Thymus (tissue), 11 donors: Measurements from ENCODE around the gene JAM3. TPM values are rescaled to one million over a fixed set of nuclear protein-coding genes. Genes with fewer than 3 reads are reported as not detected.
"Not testable (repeated sequence)": the region's sequence is repeated elsewhere in the genome, so short reads cannot be mapped to it uniquely, and the experiment has no call there.

Experiments
- DNase-seq, 9 donors: peaks; one replicate each; pipeline ENCODE4 v3.0.0-alpha.2; 2013; ENCODE audit warnings: low spot score in 9 of 9, low read depth in 6 of 9, missing footprints in 1 of 9
- H3K27ac ChIP-seq, 2 donors: one replicate each; pipeline ENCODE4 v1.5.1; 2013; ENCODE audit warnings: control low read depth in 1 of 2, low read depth in 1 of 2, low read length in 1 of 2, mild to moderate bottlenecking in 1 of 2, moderate library complexity in 1 of 2
- H3K27me3 ChIP-seq, 2 donors: one replicate each; pipeline ENCODE4 v1.5.1; 2013; ENCODE audit warnings: low read length in 1 of 2; ENCODE audit not compliant: control insufficient read depth in 2 of 2, insufficient read depth in 1 of 2
- H3K36me3 ChIP-seq, 2 donors: one replicate each; pipeline ENCODE4 v1.5.1; 2013; ENCODE audit warnings: low read length in 1 of 2, mild to moderate bottlenecking in 1 of 2, moderate library complexity in 1 of 2; ENCODE audit not compliant: control insufficient read depth in 2 of 2, insufficient read depth in 2 of 2
- H3K4me1 ChIP-seq, 2 donors: one replicate each; pipeline ENCODE4 v1.5.1; 2013; ENCODE audit warnings: low read length in 2 of 2; ENCODE audit not compliant: control insufficient read depth in 2 of 2, insufficient read depth in 2 of 2
- H3K4me3 ChIP-seq, 2 donors: one replicate each; pipeline ENCODE4 v1.5.1; 2013; ENCODE audit warnings: low read length in 2 of 2, control low read depth in 1 of 2, mild to moderate bottlenecking in 1 of 2
- H3K9me3 ChIP-seq, 2 donors: one replicate each; pipeline ENCODE4 v1.5.1; 2013; ENCODE audit warnings: low read length in 1 of 2, mild to moderate bottlenecking in 1 of 2; ENCODE audit not compliant: control insufficient read depth in 2 of 2, insufficient read depth in 1 of 2
- WGBS: extraction: QIAGEN DNeasy Blood & Tissue Kit; methylation state at CpG from one replicate; pipeline ENCODE4 v1.1.7; 2013; 5-methylcytosine and 5-hydroxymethylcytosine counted together
- polyA plus RNA-seq: library from polyadenylated mRNA; stranded (reverse); fragments of 200-250 nt; gene quantifications from one replicate; pipeline ENCODE4 v1.2.3, GENCODE V29; 2013
- total RNA-seq: library from RNA; stranded (reverse); fragments of 120-200 nt; gene quantifications from one replicate; pipeline ENCODE4 v1.2.4, GENCODE V29; 2013
- donor health status: healthy.

Gene JAM3
- total and polyA plus RNA-seq, 2 donors = 15.8 to 19.3 TPM

GRCh38 chr11:134079317-134079716 is 10.4 kb downstream of the JAM3 start:
- Histone ChIP-seq H3K9me3 (peaks cover 2 to 9% of the 10 kb centered on the region in 2 donors), H3K27ac (no peak overlapping the region), H3K4me3 (no peak overlapping the region), H3K4me1 (no peaks in the 10 kb centered on the region), H3K27me3 (no peaks in the 10 kb centered on the region), H3K36me3 (no peaks in the 10 kb centered on the region)
- DNase-seq = no peak
- WGBS = 94% methylated on average over 5 of the region's 5 CpGs

- DNase-seq, H3K4me3 ChIP-seq, H3K36me3 ChIP-seq, H3K27me3 ChIP-seq, H3K27ac ChIP-seq, H3K4me1 ChIP-seq, H3K9me3 ChIP-seq: not testable (repeated sequence)
- 97% methylated on average over 3 of the region's 3 CpGs for WGBS
Measured at GRCh38 chr11:134081258-134081657, 12.4 kb downstream of the JAM3 start.

GRCh38 chr11:134082990-134083389 is 14.1 kb downstream of the JAM3 start:
- H3K36me3 ChIP-seq = no peaks in the 10 kb centered on the region
- H3K9me3 ChIP-seq = peaks cover 2 to 9% of the 10 kb centered on the region in 2 donors
- 98% methylated on average over 2 of the region's 2 CpGs for WGBS
- H3K27ac ChIP-seq = no peak overlapping the region
- no peak overlapping the region for H3K4me3 ChIP-seq
- H3K27me3 ChIP-seq = no peaks in the 10 kb centered on the region
- DNase-seq = no peak
- H3K4me1 ChIP-seq = no peaks in the 10 kb centered on the region

GRCh38 chr11:134086376-134086775 is 17.5 kb downstream of the JAM3 start:
- Histone ChIP-seq H3K27ac (no peak overlapping the region), H3K4me3 (no peak overlapping the region), H3K27me3 (no peaks in the 10 kb centered on the region), H3K36me3 (no peaks in the 10 kb centered on the region), H3K9me3 (peaks cover under 1 to 3% of the 10 kb centered on the region in 2 donors), H3K4me1 (no peaks in the 10 kb centered on the region)
- 94% methylated on average over 2 of the region's 2 CpGs for WGBS
- no peak for DNase-seq

GRCh38 chr11:134092006-134092405 is 23.1 kb downstream of the JAM3 start:
- H3K36me3 ChIP-seq, H3K27ac ChIP-seq, H3K4me3 ChIP-seq, H3K27me3 ChIP-seq, H3K9me3 ChIP-seq, DNase-seq, H3K4me1 ChIP-seq: not testable (repeated sequence)
- WGBS = 94% methylated on average over 8 of the region's 9 CpGs

GRCh38 chr11:134097166-134097565 is 28.3 kb downstream of the JAM3 start:
- Histone ChIP-seq H3K27me3 (no peaks in the 10 kb centered on the region), H3K27ac (no peak overlapping the region)
- WGBS = 98% methylated on average over 3 of the region's 3 CpGs

GRCh38 chr11:134098566-134099184 is 29.8 kb downstream of the JAM3 start:
- no peaks in the 10 kb centered on the region for H3K9me3 ChIP-seq
- 94% methylated on average over 3 of the region's 3 CpGs for WGBS
- no peaks in the 10 kb centered on the region for H3K27me3 ChIP-seq
- H3K4me1 ChIP-seq = no peaks in the 10 kb centered on the region
- no peaks in the 10 kb centered on the region for H3K36me3 ChIP-seq
- H3K27ac ChIP-seq = no peak overlapping the region
- peak in 8 of 9 donors; percentile 5 to 61 (median 20) for DNase-seq
- H3K4me3 ChIP-seq = no peak overlapping the region

More at GRCh38 chr11:134097166-134097565, 28.3 kb downstream of the JAM3 start:
- H3K9me3 ChIP-seq = no peaks in the 10 kb centered on the region
- no peaks in the 10 kb centered on the region for H3K4me1 ChIP-seq
- no peak overlapping the region for H3K4me3 ChIP-seq
- no peaks in the 10 kb centered on the region for H3K36me3 ChIP-seq
- DNase-seq = no peak

- 93% methylated on average over 2 of the region's 2 CpGs for WGBS
- Histone ChIP-seq H3K36me3 (no peaks in the 10 kb centered on the region), H3K27ac (no peak overlapping the region)
Measured at GRCh38 chr11:134100171-134100570, 31.3 kb downstream of the JAM3 start.

GRCh38 chr11:134101282-134101681 is 32.4 kb downstream of the JAM3 start:
- no peaks in the 10 kb centered on the region for H3K4me1 ChIP-seq
- no peaks in the 10 kb centered on the region for H3K36me3 ChIP-seq
- H3K9me3 ChIP-seq = no peaks in the 10 kb centered on the region
- H3K27ac ChIP-seq = no peak overlapping the region
- no peak for DNase-seq
- no peak overlapping the region for H3K4me3 ChIP-seq
- H3K27me3 ChIP-seq = no peaks in the 10 kb centered on the region

More at GRCh38 chr11:134100171-134100570, 31.3 kb downstream of the JAM3 start:
- H3K27me3 ChIP-seq = no peaks in the 10 kb centered on the region
- H3K9me3 ChIP-seq = no peaks in the 10 kb centered on the region
- no peak overlapping the region for H3K4me3 ChIP-seq
- H3K4me1 ChIP-seq = no peaks in the 10 kb centered on the region
- DNase-seq = no peak
